GM03348 (cell line): ENCODE data around the gene DTNB.
A peak's percentile ranks its signal among the peaks of the same experiment; 100 is the strongest.
"Not testable (repeated sequence)": the region's sequence is repeated elsewhere in the genome, so short reads cannot be mapped to it uniquely, and the experiment has no call there.

Experiments used
- DNase-seq: peaks from one replicate; pipeline ENCODE4 v3.0.0; 2012; ENCODE audit warnings: low spot score

The DTNB gene

DNA sequence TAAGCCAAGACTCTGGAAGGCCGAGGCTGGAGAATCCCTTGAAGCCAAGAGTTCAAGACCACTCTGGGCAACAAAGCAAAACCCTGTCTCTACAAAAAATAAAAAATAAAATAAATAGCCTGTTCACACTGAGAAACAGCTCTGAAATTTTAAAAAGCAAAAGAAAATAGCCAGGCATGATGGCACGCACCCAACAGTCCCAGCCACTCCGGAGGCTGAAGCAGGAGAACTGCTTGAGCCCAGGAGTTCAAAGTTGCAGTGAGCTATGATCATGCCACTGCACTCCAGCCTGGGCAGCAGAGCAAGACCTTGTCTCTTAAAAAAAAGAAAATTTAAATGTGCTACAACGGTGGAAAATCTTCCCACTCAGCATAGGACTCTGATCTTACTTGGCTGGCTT lies 52.7 kb downstream of the DTNB start:
- DNase-seq, result no peak

- DNase-seq, result no peak
Observed at GRCh38 chr2:25620077-25620476, 53.3 kb downstream of the DTNB start.

DNA sequence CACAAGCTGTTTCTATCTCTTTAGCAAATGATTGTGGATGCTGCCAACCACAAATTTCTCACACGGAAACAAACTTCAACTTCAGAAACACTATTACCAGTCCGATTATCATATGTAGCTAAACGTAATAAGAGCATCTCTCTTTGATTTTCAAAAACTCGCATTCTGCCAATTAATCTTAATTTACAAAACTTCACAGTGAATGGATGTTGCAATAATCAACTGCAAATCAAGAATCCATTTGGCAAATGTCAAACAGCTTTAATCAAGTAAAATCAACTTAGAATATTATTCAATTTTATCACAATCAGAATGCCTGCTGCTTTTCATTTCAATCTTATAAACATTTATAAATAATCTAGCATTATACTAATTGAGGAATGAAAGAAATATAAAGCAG lies 54.2 kb downstream of the DTNB start:
- peak; percentile 3 for DNase-seq

DNA sequence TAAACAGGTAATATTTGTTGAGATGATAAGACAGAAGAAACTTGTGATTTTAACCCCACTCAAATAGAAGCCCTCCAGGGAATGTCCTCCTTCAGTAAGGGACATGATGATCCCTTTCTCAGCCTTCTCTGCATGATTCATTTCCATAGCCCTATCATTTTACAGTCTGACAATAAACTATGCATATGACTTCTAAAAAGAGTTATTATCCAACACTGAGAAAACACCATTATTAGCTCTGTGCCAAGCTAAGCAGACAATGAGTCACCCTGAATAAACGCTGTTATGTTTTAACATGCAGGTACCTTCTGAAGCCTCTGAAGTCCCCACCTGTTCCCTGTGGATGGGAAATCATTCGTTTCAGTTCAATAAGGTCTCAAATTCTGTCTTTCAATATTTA lies 54.7 kb downstream of the DTNB start:
- DNase-seq, result peak; percentile 21

GRCh38 chr2:25617948-25618646 lies 55.3 kb downstream of the DTNB start:
- peak; percentile 82 for DNase-seq

DNA sequence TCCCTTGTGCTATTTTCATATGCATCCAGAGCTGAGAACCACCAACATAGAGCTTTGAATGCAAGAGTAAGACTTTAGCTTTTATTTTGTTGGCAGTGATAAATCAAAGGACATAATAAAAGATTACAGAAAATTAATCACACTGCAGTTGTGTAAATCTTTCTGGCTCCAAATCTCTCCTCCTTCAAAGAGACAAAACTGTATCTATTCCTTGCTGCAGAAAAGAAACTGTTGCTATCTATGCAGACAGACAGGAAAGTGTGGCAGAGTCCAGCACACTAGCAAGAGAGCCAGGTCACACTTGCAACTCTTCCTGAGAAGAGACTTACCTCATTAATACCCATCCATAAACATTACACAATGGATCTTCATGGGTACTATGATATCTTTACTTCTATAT lies 57.5 kb downstream of the DTNB start:
- no peak for DNase-seq

DNA sequence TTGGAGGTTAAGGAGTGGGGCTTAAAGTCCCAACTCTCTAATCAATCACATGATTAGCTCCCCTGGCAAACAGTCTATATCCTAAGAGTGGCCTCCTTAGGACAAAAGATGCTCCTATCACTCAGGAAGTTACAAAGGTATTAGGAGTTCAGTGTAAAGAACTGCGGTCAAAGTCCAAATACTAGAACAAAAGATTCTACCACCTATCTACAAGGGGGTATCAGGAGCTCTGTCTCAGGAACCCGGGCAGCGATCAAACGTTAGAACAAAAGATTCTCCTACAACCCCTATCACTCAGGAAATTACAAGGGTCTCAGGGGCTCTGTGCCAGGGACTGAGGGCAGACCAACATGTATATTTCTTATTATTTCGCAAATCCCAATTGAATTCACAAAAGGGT lies 58.0 kb downstream of the DTNB start:
- DNase-seq, result no peak

GRCh38 chr2:25614711-25615110 lies 58.7 kb downstream of the DTNB start:
- DNase-seq, result no peak

DNA sequence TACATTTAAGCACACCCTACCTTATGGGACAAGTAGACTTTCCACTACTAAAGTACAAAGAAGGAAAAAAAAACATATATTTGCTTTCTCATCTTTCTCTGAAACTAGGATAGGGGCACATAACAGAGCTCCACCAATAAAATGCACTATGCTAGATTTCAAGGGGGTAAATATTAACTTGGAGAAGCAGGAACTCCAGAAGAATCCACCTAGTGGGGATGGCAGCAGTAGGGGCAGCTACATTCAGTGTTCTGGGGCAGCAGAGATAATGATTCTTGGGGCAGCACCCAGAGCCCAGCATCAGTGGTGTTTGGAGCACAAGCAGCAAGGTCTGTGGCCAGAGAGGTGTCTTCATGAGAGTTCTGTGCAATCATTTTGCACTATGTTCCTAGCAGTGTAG lies 64.7 kb downstream of the DTNB start:
- no peak for DNase-seq

- DNase-seq, result peak; percentile 46
Observed at GRCh38 chr2:25606892-25607291, 66.5 kb downstream of the DTNB start.

DNA sequence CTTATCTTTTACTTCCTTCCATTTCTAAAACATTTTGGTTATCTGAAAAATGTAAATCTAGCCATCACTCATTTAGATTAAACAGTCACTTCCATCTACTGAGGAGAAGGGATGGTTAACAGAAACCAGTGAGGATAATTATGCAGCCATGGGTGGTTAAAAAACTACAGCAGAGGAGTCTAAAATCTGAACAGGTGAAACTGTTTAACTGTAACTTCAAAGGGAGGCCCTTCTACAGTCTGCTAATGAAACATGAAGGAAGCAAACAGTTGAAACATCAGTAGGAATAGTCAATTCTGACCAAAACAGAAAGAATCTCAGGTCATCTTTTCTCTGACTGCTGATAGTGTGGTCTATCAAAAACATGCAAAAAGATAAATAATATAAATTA lies 71.0 kb downstream of the DTNB start:
- no peak for DNase-seq

GRCh38 chr2:25601711-25602332 lies 71.6 kb downstream of the DTNB start:
- not testable (repeated sequence) for DNase-seq

DNA sequence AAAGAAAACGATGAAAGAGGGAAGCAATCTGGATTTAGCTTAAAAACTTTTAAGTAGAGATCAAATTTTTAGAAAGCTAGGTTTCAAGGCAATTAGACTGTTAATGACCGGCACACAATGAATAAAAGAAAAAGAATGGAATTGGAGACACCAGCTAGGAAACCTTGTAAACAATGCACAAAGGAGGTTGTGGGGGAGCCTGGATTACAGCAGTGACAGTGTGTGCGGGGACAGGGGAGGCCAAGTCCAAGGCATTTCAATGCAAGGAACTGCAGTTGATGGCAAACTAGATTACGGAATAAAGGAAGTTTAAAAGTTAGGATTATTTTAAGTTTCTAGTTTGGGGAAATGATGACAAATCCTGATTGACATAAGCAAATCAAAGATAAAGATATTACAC lies 74.5 kb downstream of the DTNB start:
- no peak for DNase-seq

GRCh38 chr2:25598332-25598731 lies 75.0 kb downstream of the DTNB start:
- no peak for DNase-seq

- no peak for DNase-seq
Observed at GRCh38 chr2:25597881-25598280, 75.5 kb downstream of the DTNB start.

- DNase-seq, result no peak
Observed at GRCh38 chr2:25596516-25597244, 76.7 kb downstream of the DTNB start.

DNA sequence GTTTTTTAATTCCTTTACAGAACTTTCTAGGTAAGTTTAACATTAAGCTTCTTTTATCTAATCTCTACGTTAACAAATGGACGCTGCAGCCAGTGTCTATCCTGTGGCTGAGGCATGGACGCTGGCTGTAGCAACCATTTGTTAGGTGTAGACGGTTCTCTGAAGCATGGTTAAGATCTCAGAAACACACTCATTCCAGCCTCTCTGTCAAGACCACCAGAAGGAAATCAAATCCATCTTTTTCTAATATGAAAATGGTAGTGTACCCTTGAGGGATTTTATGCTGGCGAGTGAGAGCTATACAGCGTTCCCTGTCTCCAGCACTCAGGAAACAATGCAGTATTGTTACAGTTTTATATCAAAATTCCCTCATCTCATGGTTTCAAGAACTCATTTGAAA lies 78.0 kb downstream of the DTNB start:
- DNase-seq, result no peak

GRCh38 chr2:25594991-25595390 lies 78.4 kb downstream of the DTNB start:
- no peak for DNase-seq

- DNase-seq, result no peak
Observed at GRCh38 chr2:25592766-25593292, 80.5 kb downstream of the DTNB start.

- DNase-seq, result no peak
Observed at GRCh38 chr2:25590921-25591505, 82.4 kb downstream of the DTNB start.

DNA sequence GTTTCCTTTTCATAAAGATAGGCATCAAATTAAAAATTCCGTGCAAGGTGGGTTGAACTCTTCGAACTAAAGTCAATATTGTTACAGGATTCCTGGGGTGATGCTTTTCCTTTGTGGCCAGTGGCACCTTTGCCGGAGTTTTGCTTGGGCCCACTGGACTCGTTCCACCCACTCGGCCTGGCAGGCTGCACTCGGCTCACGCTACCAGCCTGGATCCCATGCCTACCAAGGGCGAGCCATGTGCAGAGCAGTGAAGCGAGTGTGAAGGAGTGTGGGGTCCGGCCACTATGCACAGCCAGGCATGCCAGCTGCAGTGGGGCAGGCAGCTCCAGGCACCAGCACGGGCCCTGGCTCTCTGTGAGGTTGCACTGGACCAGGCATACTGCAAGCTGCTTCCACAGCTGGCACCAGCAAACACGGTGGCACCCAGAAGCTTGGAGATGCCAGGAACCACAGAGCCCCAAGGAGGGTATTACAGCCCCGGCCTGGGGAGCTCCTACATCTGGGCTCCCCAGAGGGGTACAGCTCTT lies 83.6 kb downstream of the DTNB start:
- no peak for DNase-seq

DNA sequence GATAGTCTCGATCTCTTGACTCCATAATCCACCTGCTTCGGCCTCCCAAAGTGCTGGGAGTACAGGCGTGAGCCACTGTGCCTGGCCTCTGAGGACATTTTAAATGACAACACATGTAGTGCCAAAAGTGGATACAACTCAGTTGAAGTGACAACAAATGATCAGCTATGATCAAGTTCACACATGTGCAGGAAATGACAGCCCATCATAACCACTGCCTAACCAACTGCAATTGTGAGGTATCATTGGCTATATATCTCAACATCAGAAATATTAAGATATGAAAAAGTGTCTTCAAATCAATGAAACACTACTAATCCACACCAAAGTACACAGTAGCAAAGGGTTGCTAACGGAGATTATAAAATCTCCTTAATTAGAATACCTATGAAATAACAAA lies 84.8 kb downstream of the DTNB start:
- no peak for DNase-seq

DNA sequence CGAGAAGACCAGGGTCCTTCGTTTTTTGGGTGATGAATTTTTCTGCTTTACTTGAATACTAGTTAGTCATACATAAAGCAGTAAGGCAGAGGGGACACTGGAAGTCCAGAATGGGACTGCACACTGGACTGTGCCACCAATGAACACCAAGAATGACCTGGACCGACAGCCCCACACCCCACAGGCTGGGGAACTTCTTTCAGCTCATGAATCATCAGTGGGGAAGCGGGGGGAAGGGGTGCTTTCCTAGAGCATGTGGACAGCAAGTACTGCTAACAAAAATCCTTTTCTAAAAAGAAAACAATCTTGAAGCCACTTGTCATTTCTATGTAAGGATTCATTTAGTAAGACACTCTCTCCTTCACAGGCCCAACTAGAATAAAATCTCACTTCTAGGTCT lies 86.0 kb downstream of the DTNB start:
- peak; percentile 32 for DNase-seq
